Activated naive CD8-positive, alpha-beta T cell treated with anti-CD3 and anti-CD28 coated beads, Interleukin-2, amount 50 U/mL, for 24 hours (primary cell): ENCODE data around the gene SPSB4.

ENCODE experiments used
- ATAC-seq: fragments of 150-1000 bp; cut with Tn5 transposase; one replicate; pipeline ENCODE4 v1.10.0; 2021
- DNase-seq: peaks from one replicate; pipeline ENCODE4 v3.0.0; 2021
- H3K27ac Mint-ChIP-seq: one replicate; pipeline ENCODE4 v1.8.0; 2021; ENCODE audit warnings: mild to moderate bottlenecking, mixed read lengths
- H3K27me3 Mint-ChIP-seq: one replicate; pipeline ENCODE4 v1.8.0; 2021; ENCODE audit warnings: mixed read lengths
- H3K36me3 Mint-ChIP-seq: one replicate; pipeline ENCODE4 v1.8.0; 2021; ENCODE audit warnings: low read depth, mixed read lengths
- H3K4me1 Mint-ChIP-seq: one replicate; pipeline ENCODE4 v1.8.0; 2021; ENCODE audit warnings: mixed read lengths
- H3K4me3 Mint-ChIP-seq: one replicate; pipeline ENCODE4 v1.8.0; 2021; ENCODE audit warnings: mild to moderate bottlenecking, moderate library complexity, mixed read lengths
- H3K9me3 Mint-ChIP-seq: one replicate; pipeline ENCODE4 v1.8.0; 2021; ENCODE audit warnings: mixed read lengths

The SPSB4 gene

GRCh38 chr3:141091426-141091825, 40.3 kb downstream of the SPSB4 start:
- Mint-ChIP-seq H3K27ac (no peak overlapping the region), H3K4me1 (no peaks in the 10 kb centered on the region), H3K36me3 (no peaks in the 10 kb centered on the region), H3K9me3 (no peaks in the 10 kb centered on the region), H3K27me3 (no peaks in the 10 kb centered on the region), H3K4me3 (no peak overlapping the region)
- no peak for ATAC-seq
- DNase-seq = no peak

- H3K27ac Mint-ChIP-seq = no peak overlapping the region
- H3K4me1 Mint-ChIP-seq = no peaks in the 10 kb centered on the region
- H3K9me3 Mint-ChIP-seq = no peaks in the 10 kb centered on the region
- no peaks in the 10 kb centered on the region for H3K27me3 Mint-ChIP-seq
- no peak overlapping the region for H3K4me3 Mint-ChIP-seq
- DNase-seq (no peak), ATAC-seq (no peak)
- H3K36me3 Mint-ChIP-seq = no peaks in the 10 kb centered on the region
Observed at GRCh38 chr3:141092663-141093062, 41.5 kb downstream of the SPSB4 start.

DNA sequence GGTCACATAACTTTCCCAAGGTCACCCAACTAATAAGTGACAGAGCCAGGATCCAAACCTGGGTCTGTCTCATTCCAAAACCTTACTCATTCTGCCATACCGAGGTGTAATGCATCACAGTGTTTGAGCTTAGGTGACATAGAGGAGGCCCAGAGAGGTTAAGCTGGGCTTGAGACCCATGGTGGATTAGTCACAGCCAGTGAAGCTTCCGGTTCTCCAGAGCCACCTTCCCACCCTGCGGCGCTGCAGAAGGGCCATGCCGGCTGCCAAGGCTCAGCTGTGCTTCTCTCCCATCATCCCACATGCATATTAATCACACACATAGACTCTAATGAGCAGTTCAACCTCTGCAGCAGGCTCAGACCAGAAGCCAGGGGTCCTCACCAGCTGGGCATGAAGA, 42.2 kb downstream of the SPSB4 start:
- H3K4me1 Mint-ChIP-seq = no peaks in the 10 kb centered on the region
- H3K27ac Mint-ChIP-seq = no peak overlapping the region
- no peak for DNase-seq
- no peaks in the 10 kb centered on the region for H3K27me3 Mint-ChIP-seq
- no peak for ATAC-seq
- H3K4me3 Mint-ChIP-seq = no peak overlapping the region
- H3K9me3 Mint-ChIP-seq = no peaks in the 10 kb centered on the region
- no peaks in the 10 kb centered on the region for H3K36me3 Mint-ChIP-seq

DNA sequence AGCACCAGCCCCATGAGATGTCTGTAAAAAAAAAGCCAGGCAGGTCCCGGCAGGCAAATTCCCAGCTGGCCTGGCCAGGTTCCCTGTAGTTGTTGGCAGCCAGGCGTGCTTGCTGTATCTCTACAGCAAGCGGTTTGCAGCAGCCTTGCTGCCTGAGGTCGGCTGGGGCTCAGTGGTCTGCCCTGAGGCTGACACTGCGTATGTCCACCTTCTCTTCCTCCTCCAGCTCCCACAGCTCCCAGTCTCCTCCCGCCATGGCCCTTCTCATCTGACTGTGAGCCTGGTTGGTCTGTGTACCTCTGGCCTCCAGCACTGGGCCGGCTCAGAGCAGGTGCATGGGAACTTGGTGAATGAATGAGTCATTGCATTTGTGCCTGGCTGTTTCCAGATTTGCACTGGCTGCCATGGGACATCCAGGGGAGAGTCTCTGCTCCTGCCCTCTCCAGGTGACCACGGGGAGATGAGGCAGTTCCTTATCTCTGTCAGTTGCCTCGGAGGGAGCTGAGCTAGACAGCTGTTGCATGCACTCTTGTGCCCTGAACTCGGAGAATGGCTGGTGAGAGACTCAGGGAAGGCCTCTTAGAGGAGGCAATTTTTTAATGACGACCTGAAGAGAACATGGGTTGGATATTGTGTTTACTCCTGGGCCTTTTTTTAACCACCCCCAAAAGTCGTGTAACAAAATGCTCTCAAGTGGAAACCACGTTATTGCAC, 43.0 kb downstream of the SPSB4 start:
- H3K27ac Mint-ChIP-seq = no peak overlapping the region
- ATAC-seq = no peak
- H3K9me3 Mint-ChIP-seq = no peaks in the 10 kb centered on the region
- no peaks in the 10 kb centered on the region for H3K27me3 Mint-ChIP-seq
- no peaks in the 10 kb centered on the region for H3K36me3 Mint-ChIP-seq
- H3K4me1 Mint-ChIP-seq = no peaks in the 10 kb centered on the region
- no peak overlapping the region for H3K4me3 Mint-ChIP-seq
- DNase-seq = no peak

DNA sequence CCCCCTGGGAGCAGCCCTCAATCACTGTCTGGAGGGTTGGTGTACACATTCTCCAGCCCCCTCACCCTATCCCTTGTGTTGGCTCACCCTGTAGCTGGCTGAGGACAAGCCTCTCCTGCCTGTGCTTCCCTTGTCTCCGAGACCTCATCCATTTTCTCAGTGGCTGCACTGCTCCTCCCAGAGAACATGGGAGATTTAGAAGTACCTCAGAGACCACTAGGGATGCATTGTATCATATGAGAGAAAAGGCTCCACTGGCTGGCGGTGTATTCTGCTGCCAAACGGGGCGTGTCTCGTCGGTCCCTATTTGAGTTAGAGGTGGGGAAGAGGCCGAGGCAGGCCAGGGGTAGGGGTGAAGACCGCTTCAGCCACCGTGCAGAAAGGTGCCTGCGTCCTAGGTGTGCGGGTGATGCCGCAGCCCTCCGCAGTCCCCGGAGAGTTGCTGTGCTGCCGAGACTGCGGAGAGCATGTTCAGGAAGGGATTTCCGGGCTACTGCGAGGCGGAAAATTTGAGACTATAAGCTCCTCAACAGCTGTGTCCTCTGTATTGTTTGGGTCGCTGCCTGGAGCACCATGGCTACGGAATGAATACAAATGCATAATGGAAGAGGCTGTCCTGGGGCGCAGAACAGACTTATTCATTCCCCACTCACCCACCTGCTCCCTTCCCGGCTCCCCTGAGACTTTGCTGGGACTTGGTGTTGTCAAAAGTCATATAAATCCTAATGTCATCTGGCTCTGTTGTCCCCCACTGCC, 43.8 kb downstream of the SPSB4 start:
- Mint-ChIP-seq H3K27ac (no peak overlapping the region), H3K27me3 (no peaks in the 10 kb centered on the region), H3K4me1 (no peaks in the 10 kb centered on the region), H3K4me3 (no peak overlapping the region), H3K36me3 (no peaks in the 10 kb centered on the region), H3K9me3 (no peaks in the 10 kb centered on the region)
- no peak for ATAC-seq
- no peak for DNase-seq

DNA sequence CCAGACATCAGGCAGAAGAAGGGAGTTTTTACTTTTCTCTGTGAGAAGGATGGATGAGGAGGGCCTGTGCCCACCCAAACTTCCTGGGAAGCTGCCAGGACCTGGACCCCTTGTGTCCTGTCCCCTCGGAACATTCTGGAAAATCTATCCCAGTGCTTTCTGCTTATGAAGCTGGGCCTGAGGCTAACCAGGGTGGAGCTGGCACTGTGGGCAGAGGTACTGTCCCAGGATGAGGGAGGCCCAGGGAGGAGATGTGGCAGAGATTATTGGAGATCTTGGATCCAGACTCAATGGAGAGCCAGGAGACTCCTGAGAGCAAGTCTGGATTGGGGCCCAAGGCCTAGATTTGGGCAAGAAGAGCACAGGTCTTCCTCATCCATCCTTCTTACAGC, 44.4 kb downstream of the SPSB4 start:
- no peaks in the 10 kb centered on the region for H3K27me3 Mint-ChIP-seq
- H3K36me3 Mint-ChIP-seq = no peaks in the 10 kb centered on the region
- DNase-seq = no peak
- H3K4me3 Mint-ChIP-seq = no peak overlapping the region
- ATAC-seq = no peak
- H3K9me3 Mint-ChIP-seq = no peaks in the 10 kb centered on the region
- H3K4me1 Mint-ChIP-seq = no peaks in the 10 kb centered on the region
- H3K27ac Mint-ChIP-seq = no peak overlapping the region

DNA sequence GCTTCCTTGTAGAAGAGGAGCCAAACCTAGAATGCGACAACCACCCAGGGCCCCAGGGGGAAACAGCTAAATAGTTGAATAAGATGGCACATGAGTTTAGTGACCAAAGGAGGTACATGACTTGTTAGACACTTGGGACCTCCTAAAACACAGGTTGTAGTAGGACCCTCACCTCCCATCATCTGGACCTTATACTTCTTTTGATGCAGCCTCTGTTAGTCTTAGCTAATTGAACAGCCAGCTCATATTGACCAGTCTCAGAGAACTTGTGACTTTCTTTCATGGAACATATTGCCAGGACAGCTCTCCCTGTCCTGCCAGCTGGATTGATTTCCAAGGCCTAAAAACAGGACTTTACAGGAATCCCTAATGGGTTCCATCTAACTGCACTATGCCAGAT, 45.0 kb downstream of the SPSB4 start:
- no peaks in the 10 kb centered on the region for H3K4me1 Mint-ChIP-seq
- DNase-seq (no peak), ATAC-seq (no peak)

GRCh38 chr3:141096981-141097380, 45.8 kb downstream of the SPSB4 start:
- no peaks in the 10 kb centered on the region for H3K9me3 Mint-ChIP-seq
- ATAC-seq (no peak), DNase-seq (no peak)
- H3K4me3 Mint-ChIP-seq = no peak overlapping the region
- no peaks in the 10 kb centered on the region for H3K4me1 Mint-ChIP-seq
- no peak overlapping the region for H3K27ac Mint-ChIP-seq
- no peaks in the 10 kb centered on the region for H3K36me3 Mint-ChIP-seq
- no peaks in the 10 kb centered on the region for H3K27me3 Mint-ChIP-seq

More for the DNA sequence above, 45.0 kb downstream of the SPSB4 start:
- Mint-ChIP-seq H3K27ac (no peak overlapping the region), H3K27me3 (no peaks in the 10 kb centered on the region), H3K36me3 (no peaks in the 10 kb centered on the region), H3K9me3 (no peaks in the 10 kb centered on the region), H3K4me3 (no peak overlapping the region)

- no peaks in the 10 kb centered on the region for H3K4me1 Mint-ChIP-seq
- no peak overlapping the region for H3K27ac Mint-ChIP-seq
- H3K4me3 Mint-ChIP-seq = no peak overlapping the region
- DNase-seq (no peak), ATAC-seq (no peak)
- H3K36me3 Mint-ChIP-seq = no peaks in the 10 kb centered on the region
- no peaks in the 10 kb centered on the region for H3K27me3 Mint-ChIP-seq
- H3K9me3 Mint-ChIP-seq = no peaks in the 10 kb centered on the region
Observed at GRCh38 chr3:141100112-141100511, 49.0 kb downstream of the SPSB4 start.

GRCh38 chr3:141100531-141101320, 49.6 kb downstream of the SPSB4 start:
- H3K4me1 Mint-ChIP-seq = no peaks in the 10 kb centered on the region
- H3K9me3 Mint-ChIP-seq = no peaks in the 10 kb centered on the region
- H3K27me3 Mint-ChIP-seq = no peaks in the 10 kb centered on the region
- ATAC-seq (no peak), DNase-seq (no peak)
- H3K27ac Mint-ChIP-seq = no peak overlapping the region
- no peak overlapping the region for H3K4me3 Mint-ChIP-seq
- H3K36me3 Mint-ChIP-seq = no peaks in the 10 kb centered on the region

DNA sequence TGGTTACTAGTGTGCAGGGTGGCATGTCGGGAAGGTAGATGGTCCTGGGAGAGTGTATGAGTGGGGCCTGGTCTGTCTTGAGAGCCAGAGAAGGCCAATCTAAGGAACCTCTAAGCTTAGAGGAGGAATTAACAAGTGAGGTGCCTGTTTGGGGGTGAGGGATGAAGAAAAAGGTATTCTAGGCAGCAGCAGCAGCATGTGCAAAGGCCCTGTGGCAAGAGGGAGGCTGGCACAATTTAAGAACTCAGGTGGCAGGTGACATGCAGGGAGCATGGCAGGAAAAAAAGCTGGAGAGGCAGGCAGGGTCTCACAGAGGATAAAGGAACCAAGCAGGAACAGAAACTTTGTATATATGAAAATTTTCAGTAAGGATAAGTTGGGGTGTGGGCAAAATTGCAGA, 51.2 kb downstream of the SPSB4 start:
- H3K36me3 Mint-ChIP-seq = no peaks in the 10 kb centered on the region
- no peak overlapping the region for H3K27ac Mint-ChIP-seq

DNA sequence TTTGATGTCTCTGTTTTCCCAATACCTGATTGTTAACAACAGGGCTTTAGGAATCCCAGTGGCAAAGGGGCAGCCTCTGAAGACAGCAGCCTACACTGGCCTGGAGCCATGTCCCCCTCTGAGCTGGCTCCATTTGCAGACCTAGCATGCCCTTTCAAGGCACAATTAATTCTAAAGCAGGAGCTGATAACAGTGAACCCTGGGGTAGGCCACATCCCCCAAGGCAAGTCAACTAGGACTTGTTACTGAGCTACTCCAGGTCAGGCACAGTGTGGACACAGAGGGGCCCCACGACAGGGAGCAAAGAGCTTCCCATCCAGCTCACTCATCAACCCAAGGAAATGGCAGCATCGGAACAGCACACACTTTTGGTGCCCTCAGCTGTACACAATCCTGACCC, 51.9 kb downstream of the SPSB4 start:
- Mint-ChIP-seq H3K27ac (no peak overlapping the region), H3K4me1 (no peaks in the 10 kb centered on the region), H3K36me3 (no peaks in the 10 kb centered on the region), H3K27me3 (no peaks in the 10 kb centered on the region), H3K9me3 (no peaks in the 10 kb centered on the region), H3K4me3 (no peak overlapping the region)
- ATAC-seq (no peak), DNase-seq (no peak)

More for the DNA sequence above, 51.2 kb downstream of the SPSB4 start:
- Mint-ChIP-seq H3K4me3 (no peak overlapping the region), H3K27me3 (no peaks in the 10 kb centered on the region), H3K4me1 (no peaks in the 10 kb centered on the region), H3K9me3 (no peaks in the 10 kb centered on the region)
- DNase-seq = no peak
- ATAC-seq = no peak

DNA sequence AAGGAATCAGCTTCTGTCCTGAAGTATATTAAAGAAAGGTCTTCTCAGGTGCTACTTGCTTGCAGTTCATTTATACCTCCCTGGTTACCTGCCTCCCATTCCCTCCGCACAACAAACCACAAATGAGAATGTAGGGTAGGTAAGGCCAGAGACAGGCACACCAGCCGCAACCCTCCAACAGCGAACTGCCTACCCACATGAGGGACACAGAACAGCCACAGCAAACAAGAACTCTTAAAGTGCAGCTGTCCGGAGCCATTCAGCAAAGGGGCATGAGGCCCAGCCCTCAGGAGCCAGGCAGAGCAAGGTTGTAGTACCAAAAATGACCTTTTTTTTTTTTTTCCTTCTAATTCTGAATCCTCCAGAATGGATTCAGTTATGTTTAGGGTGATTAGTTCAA, 52.4 kb downstream of the SPSB4 start:
- DNase-seq (no peak), ATAC-seq (no peak)
- Mint-ChIP-seq H3K27ac (no peak overlapping the region), H3K4me3 (no peak overlapping the region), H3K4me1 (no peaks in the 10 kb centered on the region), H3K36me3 (no peaks in the 10 kb centered on the region), H3K9me3 (no peaks in the 10 kb centered on the region), H3K27me3 (no peaks in the 10 kb centered on the region)

DNA sequence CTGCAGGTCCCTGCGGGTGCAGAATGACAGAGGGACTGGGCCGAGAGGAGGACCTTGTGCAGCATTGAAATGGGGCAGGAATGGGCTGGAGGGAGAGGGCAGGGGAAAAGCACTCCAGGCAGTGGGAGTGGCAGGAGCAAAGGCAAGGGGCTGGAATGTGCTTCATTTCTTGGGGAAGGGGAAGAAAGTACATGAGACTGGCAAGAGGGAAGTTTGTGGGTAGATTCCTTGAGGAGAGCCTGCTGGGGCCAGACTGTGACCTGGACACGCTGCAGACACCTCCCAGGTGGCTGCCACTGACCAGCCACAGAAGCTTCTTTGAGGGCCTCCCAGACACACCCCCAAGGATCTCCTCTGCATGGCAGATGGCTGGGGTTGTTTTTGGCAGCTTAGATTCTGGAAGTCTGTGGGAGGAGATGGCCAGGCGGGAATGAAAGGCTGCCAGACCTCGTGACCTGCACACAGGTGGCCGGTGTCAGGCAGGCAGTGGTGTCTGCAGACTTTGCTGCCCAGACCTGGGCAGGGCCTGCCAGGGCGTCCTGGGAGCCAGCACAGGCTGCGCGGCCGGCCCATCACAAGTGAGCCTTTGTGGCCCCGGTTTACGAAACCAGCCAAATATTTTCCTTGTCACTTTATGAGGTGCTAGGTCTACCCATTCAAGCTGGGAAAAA, 53.1 kb downstream of the SPSB4 start:
- Mint-ChIP-seq H3K4me3 (no peak overlapping the region), H3K27me3 (no peaks in the 10 kb centered on the region), H3K9me3 (no peaks in the 10 kb centered on the region), H3K36me3 (no peaks in the 10 kb centered on the region), H3K4me1 (no peaks in the 10 kb centered on the region), H3K27ac (no peak overlapping the region)
- DNase-seq = no peak
- ATAC-seq = no peak
